Liver (tissue), 9 donors: ENCODE results near the gene TTC38. TPM values are rescaled to one million over a fixed set of nuclear protein-coding genes. Genes with fewer than 3 reads are reported as not detected.

Source experiments
- DNase-seq: peaks from one replicate; pipeline ENCODE4 v3.0.0-alpha.2; 2017; ENCODE audit warnings: low spot score
- H3K27ac ChIP-seq, 2 donors: one replicate each; pipeline ENCODE4 v1.7.0; 2013; ENCODE audit warnings: inconsistent platforms in 2 of 2, low read length in 2 of 2, control low read depth in 1 of 2, low read depth in 1 of 2, mild to moderate bottlenecking in 1 of 2
- H3K27me3 ChIP-seq, 4 donors: one replicate each; pipeline versions ENCODE4 v1.6.1 to v1.7.0; 2013; ENCODE audit warnings: low read length in 3 of 4, inconsistent platforms in 1 of 4, mild to moderate bottlenecking in 1 of 4, moderate library complexity in 1 of 4; ENCODE audit not compliant: control insufficient read depth in 4 of 4, insufficient read depth in 4 of 4
- H3K36me3 ChIP-seq, 4 donors: one replicate each; pipeline versions ENCODE4 v1.6.1 to v1.7.0; 2013; ENCODE audit warnings: low read length in 3 of 4, mild to moderate bottlenecking in 3 of 4, low read depth in 1 of 4, moderate library complexity in 1 of 4; ENCODE audit not compliant: control insufficient read depth in 4 of 4, insufficient read depth in 3 of 4
- H3K4me1 ChIP-seq, 4 donors: one replicate each; pipeline versions ENCODE4 v1.6.1 to v1.7.0; 2013; ENCODE audit warnings: low read length in 3 of 4, mild to moderate bottlenecking in 3 of 4, moderate library complexity in 1 of 4; ENCODE audit not compliant: control insufficient read depth in 4 of 4, insufficient read depth in 4 of 4
- H3K4me3 ChIP-seq, 3 donors: one replicate each; pipeline versions ENCODE4 v1.6.1 to v1.7.0; 2013; ENCODE audit warnings: low read length in 3 of 3, control low read depth in 1 of 3, low read depth in 1 of 3, mild to moderate bottlenecking in 1 of 3
- H3K9ac ChIP-seq, 2 donors: one replicate each; pipeline ENCODE4 v1.7.0; 2013; ENCODE audit warnings: low read length in 2 of 2, mild to moderate bottlenecking in 2 of 2, moderate library complexity in 2 of 2, control low read depth in 1 of 2, low read depth in 1 of 2
- H3K9me3 ChIP-seq, 4 donors: one replicate each; pipeline versions ENCODE4 v1.6.1 to v1.7.0; 2013; ENCODE audit warnings: low read length in 3 of 4; ENCODE audit not compliant: control insufficient read depth in 4 of 4
- EGR1 ChIP-seq, 2 donors: IDR thresholded peaks; 2 replicates each; pipeline ENCODE4 v1.6.1; 2016 to 2018; ENCODE audit warnings: antibody characterized with exemption in 2 of 2, low read depth in 2 of 2
- FOXA1 ChIP-seq: IDR thresholded peaks from 2 replicates; pipeline ENCODE4 v1.6.1; 2016; ENCODE audit warnings: antibody characterized with exemption
- FOXA2 ChIP-seq: IDR thresholded peaks from 2 replicates; pipeline ENCODE4 v1.6.1; 2016; ENCODE audit warnings: antibody characterized with exemption
- GABPA ChIP-seq, 2 donors: IDR thresholded peaks in 1 of 2; conservative IDR thresholded peaks in 1 of 2; 2 replicates each; pipeline ENCODE4 v1.6.1; 2016; ENCODE audit warnings: antibody characterized with exemption in 2 of 2, mild to moderate bottlenecking in 1 of 2, moderate library complexity in 1 of 2
- HNF4A ChIP-seq, 2 donors: conservative IDR thresholded peaks; 2 replicates each; pipeline ENCODE4 v1.6.1; 2016; ENCODE audit warnings: antibody characterized with exemption in 2 of 2, mild to moderate bottlenecking in 2 of 2
- HNF4G ChIP-seq: IDR thresholded peaks from 2 replicates; pipeline ENCODE4 v1.6.1; 2016; ENCODE audit warnings: antibody characterized with exemption
- JUND ChIP-seq, 2 donors: IDR thresholded peaks; 2 replicates each; pipeline ENCODE4 v1.6.1; 2016; ENCODE audit warnings: antibody characterized with exemption in 2 of 2
- RAD21 ChIP-seq, 2 donors: IDR thresholded peaks; 2 replicates each; pipeline ENCODE4 v1.6.1; 2016; ENCODE audit warnings: antibody characterized with exemption in 2 of 2, mild to moderate bottlenecking in 2 of 2
- RXRA ChIP-seq, 2 donors: IDR thresholded peaks; 2 replicates each; pipeline ENCODE4 v1.6.1; 2017 to 2018; ENCODE audit warnings: antibody characterized with exemption in 2 of 2, mild to moderate bottlenecking in 1 of 2
- SP1 ChIP-seq: IDR thresholded peaks from 2 replicates; pipeline ENCODE4 v1.6.1; 2018; ENCODE audit warnings: antibody characterized with exemption, mild to moderate bottlenecking
- TAF1 ChIP-seq: conservative IDR thresholded peaks from 2 replicates; pipeline ENCODE4 v1.6.1; 2016; ENCODE audit warnings: antibody characterized with exemption, mild to moderate bottlenecking
- YY1 ChIP-seq: IDR thresholded peaks from 2 replicates; pipeline ENCODE4 v1.6.1; 2016; ENCODE audit warnings: antibody characterized with exemption, mild to moderate bottlenecking
- WGBS: extraction: QIAGEN DNeasy Blood & Tissue Kit; methylation state at CpG from one replicate; pipeline ENCODE4 v1.1.7; 2013; 5-methylcytosine and 5-hydroxymethylcytosine counted together
- polyA plus RNA-seq, 2 donors: library from polyadenylated mRNA; stranded (reverse) in 1 of 2; unstranded in 1 of 2; fragments of 200-250 nt in 1 of 2; fragments of >200 nt in 1 of 2; fragmentation: Nextera tagmentation in 1 of 2; extraction: Ambion mirVana in 1 of 2; gene quantifications; one replicate each; pipeline versions ENCODE4 v1.2.1 to v1.2.3, GENCODE V29; 2013 to 2015
- total RNA-seq, 2 donors: library from RNA; depleted of rRNA; stranded (reverse); fragments of >200 nt; gene quantifications; one replicate each; pipeline ENCODE4 v1.2.3, GENCODE V29; 2014
- TF ChIP-seq, protein P1 (sequence below): IDR thresholded peaks from 2 replicates; pipeline ENCODE4 v1.6.1; 2016; ENCODE audit warnings: antibody characterized with exemption
- TF ChIP-seq, protein P2 (sequence below): IDR thresholded peaks from 2 replicates; pipeline ENCODE4 v1.6.1; 2016; ENCODE audit warnings: antibody characterized with exemption
- TF ChIP-seq, protein P3 (sequence below): IDR thresholded peaks from 2 replicates; pipeline ENCODE4 v1.6.1; 2016; ENCODE audit warnings: antibody characterized with exemption
- donor health status: healthy.
- donor health status: healthy.
- donor health status: healthy.
- donor health status: healthy.
- donor health status: healthy.

Gene TTC38
- total and polyA plus RNA-seq, 4 donors: 63.9 to 389 (median 128) TPM

DNA sequence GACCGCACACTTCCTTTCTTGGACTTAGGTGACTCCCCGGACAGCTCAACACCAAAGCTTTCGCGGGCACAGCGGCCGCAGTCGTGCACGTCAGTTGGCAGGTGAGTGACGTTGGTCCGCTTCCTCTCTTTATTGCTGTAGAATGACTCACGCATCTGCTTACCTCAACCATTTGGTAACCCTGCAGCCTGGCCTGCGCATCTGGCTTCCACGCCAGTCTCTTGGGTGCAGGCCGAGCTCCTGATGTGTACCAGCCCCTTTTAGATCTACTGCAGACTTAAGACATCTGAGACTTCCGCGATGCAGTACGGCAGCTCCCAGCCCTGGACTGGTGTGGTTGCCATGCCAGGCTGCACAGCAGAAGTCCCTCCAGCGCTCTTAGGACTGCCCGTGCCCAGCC, 55.4 kb downstream of the TTC38 start (continued):
- TF ChIP-seq, protein P1, sequence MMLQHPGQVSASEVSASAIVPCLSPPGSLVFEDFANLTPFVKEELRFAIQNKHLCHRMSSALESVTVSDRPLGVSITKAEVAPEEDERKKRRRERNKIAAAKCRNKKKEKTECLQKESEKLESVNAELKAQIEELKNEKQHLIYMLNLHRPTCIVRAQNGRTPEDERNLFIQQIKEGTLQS: no peak
- TF ChIP-seq JUND (IDR thresholded peaks at IDR 0.05) (no peak), TAF1 (no peak), GABPA (IDR thresholded peaks at IDR 0.05 in 1 of 2, conservative IDR thresholded peaks at IDR 0.05 in 1 of 2) (no peak), SP1 (no peak), RXRA (IDR thresholded peaks at IDR 0.05) (no peak)

DNA sequence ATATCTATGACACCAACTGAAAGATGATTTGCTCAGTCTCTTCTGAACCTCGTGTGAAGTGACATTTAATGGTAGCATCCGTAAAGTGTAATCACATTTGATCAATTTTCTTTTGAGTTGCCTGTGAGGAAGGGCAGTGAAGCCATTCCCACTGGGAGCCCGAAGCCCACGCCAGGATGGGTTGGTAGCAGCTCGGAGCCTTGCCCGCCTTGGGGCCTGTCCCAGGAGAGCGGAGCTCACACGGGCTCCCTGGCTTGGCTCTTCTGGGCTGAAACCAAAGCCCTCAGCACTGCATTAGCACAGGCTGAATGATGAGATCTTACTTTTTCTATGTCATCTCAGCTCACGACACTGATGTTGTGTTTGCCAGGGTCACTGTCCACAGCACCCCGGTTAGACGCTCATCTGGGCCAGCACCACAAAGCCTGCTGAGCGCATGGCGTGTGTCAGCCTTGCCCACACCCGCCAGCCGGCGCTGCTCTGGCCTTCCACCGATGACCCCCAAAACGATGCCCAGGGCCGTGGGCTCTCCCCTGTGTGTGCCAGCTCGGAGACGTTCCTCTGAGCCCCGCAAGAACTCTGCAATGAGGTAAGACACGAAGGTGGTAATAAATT, 58.4 kb downstream of the TTC38 start:
- Histone ChIP-seq H3K4me3 (no peak overlapping the region), H3K4me1 (no peaks in the 10 kb centered on the region), H3K9me3 (no peaks in the 10 kb centered on the region), H3K36me3 (no peaks in the 10 kb centered on the region), H3K9ac (no peak overlapping the region), H3K27ac (no peak overlapping the region), H3K27me3 (no peaks in the 10 kb centered on the region)
- 96% methylated on average over 23 of the region's 23 CpGs for WGBS
- TF ChIP-seq JUND (IDR thresholded peaks at IDR 0.05) (no peak), EGR1 (IDR thresholded peaks at IDR 0.05; ENCODE audit: low read depth in 2 of 2) (no peak), HNF4G (no peak), SP1 (no peak), YY1 (no peak), FOXA2 (no peak), RXRA (IDR thresholded peaks at IDR 0.05) (no peak), FOXA1 (no peak), HNF4A (conservative IDR thresholded peaks at IDR 0.05) (no peak)
- TF ChIP-seq, protein P2, sequence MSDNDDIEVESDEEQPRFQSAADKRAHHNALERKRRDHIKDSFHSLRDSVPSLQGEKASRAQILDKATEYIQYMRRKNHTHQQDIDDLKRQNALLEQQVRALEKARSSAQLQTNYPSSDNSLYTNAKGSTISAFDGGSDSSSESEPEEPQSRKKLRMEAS: no peak
- TF ChIP-seq, protein P3, sequence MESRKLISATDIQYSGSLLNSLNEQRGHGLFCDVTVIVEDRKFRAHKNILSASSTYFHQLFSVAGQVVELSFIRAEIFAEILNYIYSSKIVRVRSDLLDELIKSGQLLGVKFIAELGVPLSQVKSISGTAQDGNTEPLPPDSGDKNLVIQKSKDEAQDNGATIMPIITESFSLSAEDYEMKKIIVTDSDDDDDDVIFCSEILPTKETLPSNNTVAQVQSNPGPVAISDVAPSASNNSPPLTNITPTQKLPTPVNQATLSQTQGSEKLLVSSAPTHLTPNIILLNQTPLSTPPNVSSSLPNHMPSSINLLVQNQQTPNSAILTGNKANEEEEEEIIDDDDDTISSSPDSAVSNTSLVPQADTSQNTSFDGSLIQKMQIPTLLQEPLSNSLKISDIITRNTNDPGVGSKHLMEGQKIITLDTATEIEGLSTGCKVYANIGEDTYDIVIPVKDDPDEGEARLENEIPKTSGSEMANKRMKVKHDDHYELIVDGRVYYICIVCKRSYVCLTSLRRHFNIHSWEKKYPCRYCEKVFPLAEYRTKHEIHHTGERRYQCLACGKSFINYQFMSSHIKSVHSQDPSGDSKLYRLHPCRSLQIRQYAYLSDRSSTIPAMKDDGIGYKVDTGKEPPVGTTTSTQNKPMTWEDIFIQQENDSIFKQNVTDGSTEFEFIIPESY: no peak
- TF ChIP-seq, protein P1: no peak
- DNase-seq: no peak

DNA sequence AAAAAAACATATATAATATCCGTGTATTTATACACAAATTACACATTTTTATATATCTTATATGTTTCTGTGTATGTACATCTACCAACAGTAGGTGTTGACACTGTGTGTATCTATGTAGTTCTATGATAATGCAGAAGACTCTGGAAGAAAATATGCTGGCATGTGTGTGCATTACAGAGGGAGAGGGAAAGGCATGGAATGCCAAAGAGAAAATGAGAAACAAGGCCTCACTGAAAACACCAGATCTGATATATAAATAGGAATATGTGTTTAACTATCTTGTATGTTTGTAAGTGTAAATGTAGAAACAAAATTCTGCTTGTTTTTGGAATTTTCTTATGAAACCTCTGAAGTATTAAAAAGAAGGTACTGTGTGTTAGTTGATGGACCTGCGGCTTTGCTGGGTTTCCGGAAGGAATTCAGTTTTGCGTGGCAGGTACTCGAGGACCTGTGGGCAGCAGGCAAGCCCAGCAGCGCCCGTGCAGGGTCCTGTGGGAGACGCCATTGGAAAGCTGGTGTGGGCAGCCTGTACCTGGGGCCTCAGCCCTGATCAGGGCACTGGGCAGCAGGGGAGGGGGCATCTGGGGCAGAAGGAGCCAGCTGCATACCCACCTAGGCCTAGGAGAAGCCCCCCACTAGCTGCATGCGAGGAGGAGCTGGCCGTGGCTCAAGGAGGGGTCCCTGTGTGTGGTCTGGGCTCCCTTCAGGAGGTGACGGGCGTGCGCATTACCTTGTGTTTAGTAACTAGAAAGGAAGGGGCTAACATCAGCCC, 60.1 kb downstream of the TTC38 start:
- Histone ChIP-seq H3K27me3 (no peaks in the 10 kb centered on the region), H3K4me1 (no peaks in the 10 kb centered on the region), H3K27ac (no peak overlapping the region), H3K9me3 (no peaks in the 10 kb centered on the region), H3K4me3 (no peak overlapping the region), H3K9ac (no peak overlapping the region), H3K36me3 (no peaks in the 10 kb centered on the region)
- TF ChIP-seq EGR1 (IDR thresholded peaks at IDR 0.05; ENCODE audit: low read depth in 2 of 2): no peak
- no peak for TF ChIP-seq RAD21 (IDR thresholded peaks at IDR 0.05)
- TF ChIP-seq HNF4A (conservative IDR thresholded peaks at IDR 0.05): no peak
- no peak for TF ChIP-seq FOXA1
- TF ChIP-seq FOXA2: no peak
- DNase-seq: no peak
- WGBS: 96% methylated on average over 13 of the region's 13 CpGs
